GM18520 (cell line): Measurements from ENCODE around the gene BOK.

Experiments
- ATAC-seq: cut with Tn5 transposase; IDR thresholded peaks from one replicate; pipeline ENCODE4 v1.9.1; 2021; ENCODE audit not compliant: unreplicated experiment

The BOK gene

DNA sequence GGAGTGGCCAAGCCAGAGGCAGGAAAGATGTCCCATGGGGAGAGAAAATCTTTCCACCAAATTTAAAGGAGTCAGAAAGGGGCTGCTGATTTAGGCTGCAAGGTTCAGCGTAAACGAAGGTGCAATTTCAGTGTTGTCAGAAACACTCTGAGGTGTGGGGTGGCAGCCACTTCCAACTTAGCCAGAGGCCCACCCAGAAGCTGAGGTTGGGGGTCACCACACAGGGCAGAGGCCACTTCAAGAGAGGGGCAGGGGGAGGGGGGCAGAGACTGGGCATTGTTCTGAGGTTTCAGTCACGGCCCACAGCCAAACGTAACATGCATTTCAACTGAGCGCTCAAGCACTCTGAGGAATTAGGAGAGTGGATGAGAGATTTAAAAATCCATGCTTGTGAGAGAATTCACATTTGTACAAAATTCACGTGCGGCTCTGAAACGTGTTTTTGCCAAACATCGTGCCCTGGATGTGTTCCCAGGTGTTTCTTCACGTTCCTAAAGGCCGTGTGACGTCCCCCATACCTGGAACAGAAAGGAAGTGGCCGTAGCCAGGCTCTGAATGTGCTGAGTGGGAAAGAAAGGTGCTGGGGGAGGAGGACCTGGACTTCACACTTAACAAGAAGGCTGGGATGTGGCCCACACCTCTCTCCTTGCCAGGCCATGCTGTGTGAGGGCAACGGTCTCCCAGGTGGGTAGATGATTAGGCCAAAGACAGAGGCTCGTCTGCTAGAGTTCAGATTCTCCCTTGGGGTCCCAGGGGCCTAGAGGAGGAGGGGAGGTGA, 19.5 kb upstream of the BOK start:
- ATAC-seq = no peak

DNA sequence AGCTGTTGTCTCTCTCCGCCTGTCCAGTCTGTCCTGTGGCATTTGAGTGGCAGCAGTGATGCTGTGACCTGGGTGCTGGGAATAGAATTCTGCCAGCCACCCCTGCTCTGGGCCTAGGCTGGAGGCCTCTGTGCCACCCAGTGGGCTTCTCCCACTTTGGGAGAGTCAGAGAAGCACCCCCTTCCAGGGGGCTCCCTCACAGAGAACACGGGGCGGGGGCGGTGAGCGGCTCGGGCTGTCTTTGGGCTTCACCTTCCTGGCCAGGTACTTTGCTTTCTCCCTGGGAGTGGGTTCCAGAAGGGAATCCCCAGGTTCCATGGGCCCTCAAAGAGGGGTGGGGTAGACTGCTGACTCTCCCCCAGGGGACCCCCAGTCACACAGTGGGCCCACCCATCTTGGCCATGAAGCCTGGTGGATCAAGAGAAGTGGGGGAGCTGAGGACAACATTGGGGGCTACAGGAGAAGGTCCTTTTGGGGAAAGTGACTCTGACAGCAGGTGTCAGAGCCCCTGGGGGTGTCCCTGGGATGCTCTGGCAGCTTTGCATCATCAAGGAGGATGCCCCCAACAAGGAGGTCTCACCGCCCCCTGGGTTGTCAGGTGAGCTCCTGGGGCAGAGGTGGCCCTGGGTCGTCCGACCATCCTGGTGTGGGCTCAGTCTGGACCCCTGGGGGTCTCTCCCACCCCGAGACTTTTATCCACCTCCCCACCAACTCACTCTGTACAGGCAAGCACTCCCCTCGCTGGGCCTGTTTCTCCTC, 18.8 kb upstream of the BOK start:
- ATAC-seq = no peak

GRCh38 chr2:241540401-241540770, 18.2 kb upstream of the BOK start:
- ATAC-seq = no peak

- no peak for ATAC-seq
These were observed 17.6 kb upstream of the BOK start for GRCh38 chr2:241540771-241541561.

GRCh38 chr2:241541564-241542277, 16.8 kb upstream of the BOK start:
- no peak for ATAC-seq

DNA sequence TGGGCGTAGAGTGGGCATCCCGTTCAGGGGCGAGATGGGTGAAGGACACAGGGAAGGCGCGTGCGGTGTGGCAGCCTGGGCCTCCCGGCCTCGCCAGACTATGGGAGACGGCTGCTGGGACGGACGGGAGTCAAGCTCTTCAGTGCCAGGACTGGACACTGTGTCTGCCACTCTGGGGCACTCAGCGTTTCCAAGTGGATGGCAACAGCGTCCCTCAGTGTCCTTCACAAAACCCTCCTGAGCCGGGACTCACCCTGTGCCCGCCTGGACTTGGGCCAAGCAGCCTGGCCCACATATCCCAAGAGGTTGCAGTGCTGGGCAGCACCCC, 16.3 kb upstream of the BOK start:
- ATAC-seq = no peak

DNA sequence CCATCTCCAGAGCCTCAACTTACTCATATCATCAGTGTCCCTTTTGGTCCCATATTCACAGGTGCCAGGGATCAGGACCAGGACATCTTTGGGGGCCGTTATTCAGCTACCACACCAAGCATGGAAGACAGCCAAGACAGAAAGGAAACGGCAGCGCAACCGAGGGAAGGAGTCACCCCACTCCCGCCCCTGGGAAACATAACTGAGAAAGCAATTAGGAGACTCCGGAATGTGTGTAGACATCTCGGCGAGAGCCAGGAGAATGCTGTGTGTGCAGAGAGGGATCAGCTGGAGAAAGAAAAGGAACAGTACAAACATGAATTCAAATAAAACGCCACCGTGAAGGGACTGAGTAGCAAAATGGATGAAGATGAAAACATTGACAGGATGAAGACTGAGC, 13.4 kb upstream of the BOK start:
- ATAC-seq = no peak

GRCh38 chr2:241545523-241546473, 12.7 kb upstream of the BOK start:
- no peak for ATAC-seq

- no peak for ATAC-seq
These were observed 11.6 kb upstream of the BOK start for GRCh38 chr2:241546771-241547498.

DNA sequence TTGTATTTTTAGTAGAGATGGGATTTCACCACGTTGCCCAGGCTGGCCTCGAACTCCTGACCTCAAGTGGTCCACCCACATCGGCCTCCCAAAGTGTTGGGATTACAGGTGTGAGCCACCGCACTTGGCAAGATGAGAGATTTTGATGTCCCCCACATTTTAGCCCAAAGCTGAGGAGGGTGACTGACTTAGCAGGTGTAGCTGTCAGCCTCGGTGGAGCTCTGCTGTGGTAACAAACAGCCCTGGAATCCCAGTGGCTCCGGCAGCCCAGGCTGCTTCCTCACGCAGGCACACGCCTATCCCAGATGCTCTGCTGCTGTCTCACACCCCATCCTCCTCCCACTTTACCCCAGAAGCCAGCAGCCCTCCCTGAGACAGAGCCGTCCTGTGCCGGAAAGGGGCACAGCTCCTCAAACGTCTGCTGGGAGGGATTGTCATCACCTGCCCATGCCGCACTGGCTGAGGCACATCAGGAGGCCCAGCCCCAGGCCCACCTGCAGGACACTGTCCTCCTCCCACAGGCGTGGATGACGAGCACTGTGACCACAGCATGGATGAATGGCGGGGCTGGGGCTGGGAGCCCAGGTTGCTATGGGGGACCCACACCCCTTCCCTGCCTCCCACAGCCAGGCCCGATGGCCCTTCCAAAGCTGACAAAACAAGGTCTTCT, 10.6 kb upstream of the BOK start:
- ATAC-seq = no peak

- ATAC-seq = no peak
These were observed 10.1 kb upstream of the BOK start for GRCh38 chr2:241548451-241548835.

- ATAC-seq = no peak
These were observed 7.6 kb upstream of the BOK start for GRCh38 chr2:241550616-241551580.

DNA sequence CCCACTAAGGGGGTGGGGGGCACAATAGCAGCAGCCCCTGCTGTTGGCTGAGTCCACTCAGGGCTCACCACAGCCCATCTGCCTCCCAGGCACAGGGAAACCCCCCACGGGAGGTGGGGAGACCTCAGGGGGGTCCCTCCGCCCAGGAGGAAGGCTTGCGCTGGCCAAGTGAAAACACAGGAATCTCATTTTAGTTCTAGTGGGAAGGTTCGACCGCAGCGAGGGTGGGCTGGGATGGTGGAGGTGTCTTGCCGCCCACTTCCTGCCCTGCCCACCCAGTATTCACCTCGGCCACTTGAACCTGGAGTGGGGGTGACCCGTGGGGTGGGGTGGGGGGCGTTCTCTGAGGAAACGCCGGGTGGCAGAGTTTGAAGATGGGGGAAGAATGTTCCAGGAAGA, 6.9 kb upstream of the BOK start:
- ATAC-seq = no peak

- no peak for ATAC-seq
These were observed 6.4 kb upstream of the BOK start for GRCh38 chr2:241551998-241552737.

- no peak for ATAC-seq
These were observed 5.1 kb upstream of the BOK start for GRCh38 chr2:241553512-241553830.

DNA sequence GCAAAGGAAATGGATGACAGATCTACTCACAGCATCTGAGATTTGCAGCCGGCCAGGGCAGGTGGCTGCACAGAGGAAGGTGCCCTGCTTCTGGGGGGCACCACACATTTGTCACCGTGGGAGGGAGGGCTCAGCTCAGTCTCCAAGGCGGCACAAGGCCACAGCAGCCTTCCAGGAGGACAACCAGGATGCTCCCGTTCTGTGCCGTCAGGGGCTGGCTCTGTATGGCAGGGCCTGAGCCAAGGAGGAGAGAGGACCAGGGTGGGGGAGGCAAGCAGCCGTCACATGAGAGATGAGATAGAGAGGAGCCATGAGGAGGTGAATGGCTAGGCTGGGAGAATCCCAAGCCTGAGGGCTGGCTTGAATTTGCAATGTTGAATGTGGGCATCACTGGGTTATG, 4.6 kb upstream of the BOK start:
- no peak for ATAC-seq

DNA sequence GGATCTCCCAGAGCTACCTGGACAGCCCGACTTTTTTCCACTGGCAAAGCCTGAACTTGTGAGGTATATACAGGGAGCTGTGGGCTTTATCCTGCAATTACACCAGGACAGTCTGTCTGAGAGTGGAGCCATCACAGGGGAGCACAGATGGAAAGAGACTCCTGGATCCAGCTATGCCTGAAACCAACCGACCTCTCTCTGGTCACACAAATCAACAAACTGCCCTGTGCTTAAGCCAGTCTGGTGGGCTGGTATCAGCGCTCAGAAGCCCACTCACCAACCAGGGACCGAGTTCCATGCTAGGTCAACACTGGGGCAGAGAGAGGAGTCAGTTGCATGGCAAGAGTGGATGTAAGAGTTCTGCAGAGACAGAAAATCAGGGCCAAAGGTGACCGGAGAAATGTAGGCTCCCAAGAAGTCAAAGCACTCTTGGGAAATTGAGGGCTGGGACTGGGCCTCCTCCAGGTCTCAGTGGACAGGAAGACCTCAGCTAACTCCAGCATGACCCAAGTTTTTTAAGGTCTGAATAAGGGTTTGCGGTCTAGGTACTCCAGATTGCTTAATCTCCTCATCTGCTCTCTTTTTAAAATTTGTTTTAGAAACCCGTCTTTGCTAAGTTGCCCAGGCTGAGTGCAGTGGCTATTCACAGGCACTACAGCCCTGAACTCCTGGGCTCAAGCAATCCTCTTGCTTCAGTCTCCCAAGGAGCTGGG, 3.8 kb upstream of the BOK start:
- ATAC-seq = no peak
